ENCODE results near the gene DNAJC17.

The DNAJC17 gene

GRCh38 chr15:40766194-40766815, 41.0 kb downstream of the DNAJC17 start:
- no peak overlapping the region for H3K27ac ChIP-seq (ENCODE audit: low read depth, low read length)
- DNase-seq = no peak
- no peak overlapping the region for H3K4me3 ChIP-seq (ENCODE audit: low read length)
- H2BK120ac ChIP-seq (ENCODE audit: low read depth, low read length) = no peak overlapping the region
- no peak overlapping the region for H2BK5ac ChIP-seq (ENCODE audit: low read length)
- H2BK15ac ChIP-seq (replicated peaks; ENCODE audit: low read depth) = no peak overlapping the region
- no peak overlapping the region for H4K8ac ChIP-seq (ENCODE audit: low read depth, low read length)
- H3K23ac ChIP-seq (ENCODE audit: low read length) = no peak overlapping the region
- H3K18ac ChIP-seq (ENCODE audit: low read length) = no peak overlapping the region
- WGBS (ENCODE audit: extremely low coverage, insufficient coverage, low lambda C conversion rate) = no CpG with 5 or more reads among the region's 7 CpGs
- no peak overlapping the region for H4K5ac ChIP-seq (ENCODE audit: low read length)
- H3K36me3 ChIP-seq (ENCODE audit: control insufficient read depth, insufficient read depth, low read length) = no peaks in the 10 kb centered on the region
- no peak overlapping the region for H3K4ac ChIP-seq (ENCODE audit: low read depth, low read length)
- no peaks in the 10 kb centered on the region for H3K27me3 ChIP-seq (ENCODE audit: insufficient read depth, low read length, poor library complexity)
- H2AK5ac ChIP-seq (ENCODE audit: low read length) = no peak overlapping the region
- H3K79me1 ChIP-seq (ENCODE audit: low read length) = no peaks in the 10 kb centered on the region
- peak overlapping the region; percentile 9 for H3K9ac ChIP-seq (ENCODE audit: low read length)
- H3K56ac ChIP-seq (ENCODE audit: low read length) = peak overlapping the region; percentile 35
- peaks cover 9% of the 10 kb centered on the region for H3K4me1 ChIP-seq (ENCODE audit: control insufficient read depth, low read depth, low read length)
- no peaks in the 10 kb centered on the region for H3K79me2 ChIP-seq (ENCODE audit: control insufficient read depth, insufficient read depth, low read length)
- H3K4me2 ChIP-seq (ENCODE audit: low read length) = no peak overlapping the region

DNA sequence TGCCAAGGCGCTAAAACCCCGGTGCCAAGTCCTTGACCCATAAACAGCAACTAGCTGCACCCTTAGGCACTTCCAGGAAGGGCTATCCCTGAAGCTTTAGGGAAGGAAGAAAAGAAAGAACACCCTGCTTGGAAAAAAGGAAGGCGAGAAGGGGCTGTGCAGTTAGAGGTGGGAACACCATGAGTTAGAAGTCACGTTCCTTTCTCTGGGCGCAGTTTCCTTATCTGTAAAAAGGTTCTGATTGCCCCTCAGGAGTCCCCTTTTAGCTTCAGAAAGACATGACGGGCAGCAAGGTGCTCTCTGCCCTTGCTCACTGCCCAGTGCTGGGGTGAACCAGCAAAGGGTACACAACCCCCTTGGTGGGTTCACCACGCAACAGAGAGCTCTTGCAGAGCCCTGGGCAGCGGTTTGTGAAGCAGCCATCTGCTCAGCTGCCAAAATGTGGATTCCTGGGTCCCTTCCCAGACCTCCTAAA, 42.6 kb downstream of the DNAJC17 start:
- Histone ChIP-seq H3K9ac (ENCODE audit: low read length) (peak overlapping the region; percentile 76), H3K56ac (ENCODE audit: low read length) (peak overlapping the region; percentile 89), H4K5ac (ENCODE audit: low read length) (no peak overlapping the region), H4K8ac (ENCODE audit: low read depth, low read length) (no peak overlapping the region), H3K27ac (ENCODE audit: low read depth, low read length) (peak overlapping the region; percentile 25), H3K4ac (ENCODE audit: low read depth, low read length) (no peak overlapping the region), H2AK5ac (ENCODE audit: low read length) (peak overlapping the region; percentile 46), H3K36me3 (ENCODE audit: control insufficient read depth, insufficient read depth, low read length) (no peaks in the 10 kb centered on the region), H2BK120ac (ENCODE audit: low read depth, low read length) (no peak overlapping the region), H3K18ac (ENCODE audit: low read length) (no peak overlapping the region), H3K79me2 (ENCODE audit: control insufficient read depth, insufficient read depth, low read length) (no peaks in the 10 kb centered on the region), H3K4me1 (ENCODE audit: control insufficient read depth, low read depth, low read length) (peaks cover 9% of the 10 kb centered on the region), H2BK15ac (replicated peaks; ENCODE audit: low read depth) (no peak overlapping the region), H3K4me2 (ENCODE audit: low read length) (peak overlapping the region; percentile 82), H3K23ac (ENCODE audit: low read length) (no peak overlapping the region), H3K27me3 (ENCODE audit: insufficient read depth, low read length, poor library complexity) (no peaks in the 10 kb centered on the region), H3K79me1 (ENCODE audit: low read length) (no peaks in the 10 kb centered on the region), H3K4me3 (ENCODE audit: low read length) (peak overlapping the region; percentile 63), H2BK5ac (ENCODE audit: low read length) (no peak overlapping the region)
- WGBS (ENCODE audit: extremely low coverage, insufficient coverage, low lambda C conversion rate) = no CpG with 5 or more reads among the region's 8 CpGs
- DNase-seq = no peak

DNA sequence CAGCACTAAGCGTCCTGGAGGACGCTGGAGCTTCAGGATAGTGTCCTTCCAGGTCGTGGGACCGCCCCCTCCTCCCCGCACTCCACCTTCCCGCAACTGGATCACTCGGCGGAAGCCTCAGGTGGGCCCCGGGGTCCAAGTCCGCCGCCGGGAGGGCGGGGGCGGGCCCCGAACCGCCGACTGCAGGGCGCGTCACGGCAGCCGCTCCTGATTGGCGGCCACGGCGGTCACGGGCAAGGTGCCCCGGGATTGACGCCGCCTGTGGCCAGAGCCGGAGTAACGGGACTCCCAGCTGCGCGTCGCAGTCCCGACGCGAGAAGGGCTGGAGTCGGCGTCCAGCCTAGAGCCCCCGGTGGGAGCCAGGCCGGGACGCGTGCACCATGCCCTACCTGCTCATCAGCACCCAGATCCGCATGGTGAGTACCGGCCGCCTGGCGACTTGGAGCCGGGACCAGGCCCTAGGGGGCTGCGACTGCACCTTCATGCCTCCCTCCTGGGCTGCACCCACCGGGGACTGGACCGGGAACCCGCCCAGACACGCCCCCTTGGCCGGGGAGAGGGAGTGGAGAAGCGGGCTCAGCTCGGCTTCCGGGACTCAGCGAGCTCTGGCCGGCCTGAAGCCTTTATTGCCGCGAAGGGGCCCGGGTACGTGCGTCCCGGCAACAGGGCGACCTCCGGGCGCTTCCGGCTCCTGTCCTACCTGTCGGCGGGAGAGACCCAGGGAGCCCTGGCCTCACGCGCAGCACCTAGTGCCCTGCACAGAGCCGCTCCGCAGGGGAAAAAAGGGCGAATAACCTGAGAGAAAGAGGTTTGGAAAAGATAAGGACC, 43.3 kb downstream of the DNAJC17 start, which contains the start of gene GCHFR:
GCHFR (plus strand) TSS at position 268 of the 828 bp plus-strand sequence; CDS start at position 381, 113 bp downstream.
- Histone ChIP-seq H3K4me3 (ENCODE audit: low read length) (peak within 1 kb of the TSS; percentile 63), H2BK5ac (ENCODE audit: low read length) (no peak within 1 kb of the TSS), H3K18ac (ENCODE audit: low read length) (peak within 1 kb of the TSS; percentile 44), H2AK5ac (ENCODE audit: low read length) (peak within 1 kb of the TSS; percentile 46), H3K79me1 (ENCODE audit: low read length) (no peaks in the 10 kb centered on the region), H3K27ac (ENCODE audit: low read depth, low read length) (peak within 1 kb of the TSS; percentile 26), H4K5ac (ENCODE audit: low read length) (no peak within 1 kb of the TSS), H2BK15ac (replicated peaks; ENCODE audit: low read depth) (no peak within 1 kb of the TSS), H3K4ac (ENCODE audit: low read depth, low read length) (no peak within 1 kb of the TSS), H3K79me2 (ENCODE audit: control insufficient read depth, insufficient read depth, low read length) (no peaks in the 10 kb centered on the region), H3K36me3 (ENCODE audit: control insufficient read depth, insufficient read depth, low read length) (no peaks in the 10 kb centered on the region), H3K56ac (ENCODE audit: low read length) (peak within 1 kb of the TSS; percentile 89), H3K23ac (ENCODE audit: low read length) (no peak within 1 kb of the TSS), H4K8ac (ENCODE audit: low read depth, low read length) (peak within 1 kb of the TSS; percentile 95), H3K27me3 (ENCODE audit: insufficient read depth, low read length, poor library complexity) (no peaks in the 10 kb centered on the region), H3K4me2 (ENCODE audit: low read length) (peak within 1 kb of the TSS; percentile 82), H3K9ac (ENCODE audit: low read length) (peak within 1 kb of the TSS; percentile 76), H3K4me1 (ENCODE audit: control insufficient read depth, low read depth, low read length) (peaks cover 9% of the 10 kb centered on the region), H2BK120ac (ENCODE audit: low read depth, low read length) (no peak within 1 kb of the TSS)
- peak; percentile 73 for DNase-seq
- WGBS (ENCODE audit: extremely low coverage, insufficient coverage, low lambda C conversion rate) = no CpG with 5 or more reads among the region's 75 CpGs

- H3K79me1 ChIP-seq (ENCODE audit: low read length) = no peaks in the 10 kb centered on the region
- peaks cover 9% of the 10 kb centered on the region for H3K4me1 ChIP-seq (ENCODE audit: control insufficient read depth, low read depth, low read length)
- H3K79me2 ChIP-seq (ENCODE audit: control insufficient read depth, insufficient read depth, low read length) = no peaks in the 10 kb centered on the region
- no peaks in the 10 kb centered on the region for H3K27me3 ChIP-seq (ENCODE audit: insufficient read depth, low read length, poor library complexity)
- peak overlapping the region; percentile 26 for H3K27ac ChIP-seq (ENCODE audit: low read depth, low read length)
- H4K8ac ChIP-seq (ENCODE audit: low read depth, low read length) = peak overlapping the region; percentile 95
- no peak overlapping the region for H2BK5ac ChIP-seq (ENCODE audit: low read length)
- H2BK120ac ChIP-seq (ENCODE audit: low read depth, low read length) = no peak overlapping the region
- H3K4me2 ChIP-seq (ENCODE audit: low read length) = peak overlapping the region; percentile 82
- peak overlapping the region; percentile 76 for H3K9ac ChIP-seq (ENCODE audit: low read length)
- no CpG with 5 or more reads among the region's 55 CpGs for WGBS (ENCODE audit: extremely low coverage, insufficient coverage, low lambda C conversion rate)
- no peak overlapping the region for H3K4ac ChIP-seq (ENCODE audit: low read depth, low read length)
- no peaks in the 10 kb centered on the region for H3K36me3 ChIP-seq (ENCODE audit: control insufficient read depth, insufficient read depth, low read length)
- H3K23ac ChIP-seq (ENCODE audit: low read length) = no peak overlapping the region
- no peak overlapping the region for H2AK5ac ChIP-seq (ENCODE audit: low read length)
- H3K4me3 ChIP-seq (ENCODE audit: low read length) = peak overlapping the region; percentile 20
- H3K18ac ChIP-seq (ENCODE audit: low read length) = peak overlapping the region; percentile 44
- no peak overlapping the region for H2BK15ac ChIP-seq (replicated peaks; ENCODE audit: low read depth)
- H3K56ac ChIP-seq (ENCODE audit: low read length) = peak overlapping the region; percentile 89
- peak; percentile 60 for DNase-seq
- no peak overlapping the region for H4K5ac ChIP-seq (ENCODE audit: low read length)
These were observed 44.1 kb downstream of the DNAJC17 start for GRCh38 chr15:40762919-40763800.

DNA sequence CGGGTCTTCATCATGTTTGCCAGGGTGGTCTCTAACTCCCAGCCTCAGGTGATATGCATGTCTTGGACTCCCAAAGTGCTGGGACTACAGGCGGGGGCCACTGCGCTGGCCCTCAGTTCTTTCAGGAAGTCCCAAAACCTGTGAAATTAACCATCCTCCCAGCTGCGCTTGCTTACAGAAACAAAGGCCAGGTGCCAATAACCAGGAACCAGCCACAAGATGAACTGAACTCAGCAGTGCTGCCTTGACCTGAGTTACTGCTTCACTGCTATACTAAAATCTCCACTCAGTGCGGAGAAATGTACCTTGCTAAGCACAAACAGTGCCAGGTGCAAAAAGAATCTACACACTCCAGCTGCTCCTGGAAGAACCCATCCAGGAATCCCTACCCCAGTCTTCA, 47.3 kb downstream of the DNAJC17 start:
- Histone ChIP-seq H2BK120ac (ENCODE audit: low read depth, low read length) (no peak overlapping the region), H3K9ac (ENCODE audit: low read length) (no peak overlapping the region), H2BK15ac (replicated peaks; ENCODE audit: low read depth) (no peak overlapping the region), H3K4ac (ENCODE audit: low read depth, low read length) (no peak overlapping the region), H3K4me3 (ENCODE audit: low read length) (no peak overlapping the region), H3K4me2 (ENCODE audit: low read length) (no peak overlapping the region), H3K56ac (ENCODE audit: low read length) (no peak overlapping the region), H3K27me3 (ENCODE audit: insufficient read depth, low read length, poor library complexity) (no peaks in the 10 kb centered on the region), H4K5ac (ENCODE audit: low read length) (no peak overlapping the region), H3K79me2 (ENCODE audit: control insufficient read depth, insufficient read depth, low read length) (no peaks in the 10 kb centered on the region), H3K4me1 (ENCODE audit: control insufficient read depth, low read depth, low read length) (peaks cover 4% of the 10 kb centered on the region), H2AK5ac (ENCODE audit: low read length) (no peak overlapping the region), H4K8ac (ENCODE audit: low read depth, low read length) (no peak overlapping the region), H2BK5ac (ENCODE audit: low read length) (no peak overlapping the region), H3K27ac (ENCODE audit: low read depth, low read length) (no peak overlapping the region), H3K18ac (ENCODE audit: low read length) (no peak overlapping the region), H3K36me3 (ENCODE audit: control insufficient read depth, insufficient read depth, low read length) (no peaks in the 10 kb centered on the region), H3K79me1 (ENCODE audit: low read length) (no peaks in the 10 kb centered on the region), H3K23ac (ENCODE audit: low read length) (no peak overlapping the region)
- WGBS (ENCODE audit: extremely low coverage, insufficient coverage, low lambda C conversion rate) = no CpG with 5 or more reads among the region's 5 CpGs
- DNase-seq = no peak

Measured in mesendoderm (in vitro differentiated cells).